Measurements from ENCODE around the gene SLC35G3. TPM values are rescaled to one million over a fixed set of nuclear protein-coding genes. Genes with fewer than 3 reads are reported as not detected.
"Not testable (repeated sequence)": the region's sequence is repeated elsewhere in the genome, so short reads cannot be mapped to it uniquely, and the experiment has no call there.

The SLC35G3 gene
- total RNA-seq, 4 donors from 2014 or later: not detected

- ATAC-seq (ENCODE audit: low FRiP score) (no peak), DNase-seq (ENCODE audit: low spot score) (no peak)
- TF ChIP-seq CTCF (IDR thresholded peaks at IDR 0.05): no peak
Measured at GRCh38 chr17:35155246-35155645, 38.9 kb downstream of the SLC35G3 start.

GRCh38 chr17:35154196-35155165 is 39.7 kb downstream of the SLC35G3 start:
- ATAC-seq (ENCODE audit: low FRiP score) (no peak), DNase-seq (ENCODE audit: low spot score) (no peak)
- no peak for TF ChIP-seq CTCF (IDR thresholded peaks at IDR 0.05)

GRCh38 chr17:35152421-35153140 is 41.6 kb downstream of the SLC35G3 start:
- ATAC-seq (ENCODE audit: low FRiP score): no peak
- no peak for DNase-seq (ENCODE audit: low spot score)
- no peak for TF ChIP-seq CTCF (IDR thresholded peaks at IDR 0.05)

GRCh38 chr17:35151080-35151479 is 43.1 kb downstream of the SLC35G3 start:
- DNase-seq (ENCODE audit: low spot score); ATAC-seq (ENCODE audit: low FRiP score): not testable (repeated sequence)

GRCh38 chr17:35149941-35150340 is 44.3 kb downstream of the SLC35G3 start:
- no peak for TF ChIP-seq CTCF (IDR thresholded peaks at IDR 0.05)
- DNase-seq (ENCODE audit: low spot score): no peak
- ATAC-seq (ENCODE audit: low FRiP score): no peak

GRCh38 chr17:35148144-35148543 is 46.0 kb downstream of the SLC35G3 start:
- DNase-seq (ENCODE audit: low spot score): no peak
- ATAC-seq (ENCODE audit: low FRiP score): no peak
- TF ChIP-seq CTCF (IDR thresholded peaks at IDR 0.05): no peak

GRCh38 chr17:35147375-35147905 is 46.8 kb downstream of the SLC35G3 start, which contains the start of gene UNC45B:
Gene UNC45B, plus strand, starts transcription at chr17:35147817. Its CDS starts 447 bp downstream, at chr17:35148264.
- ATAC-seq (ENCODE audit: low FRiP score) (no peak), DNase-seq (ENCODE audit: low spot score) (no peak)
- TF ChIP-seq CTCF (IDR thresholded peaks at IDR 0.05): no peak
